WTC11 (cell line): ENCODE results near the gene NDUFAF8. TPM values are rescaled to one million over a fixed set of nuclear protein-coding genes. Genes with fewer than 3 reads are reported as not detected.

ENCODE experiments used
- ATAC-seq: fragments of 200-7000 bp; cut with Tn5 transposase; 2 replicates; pipeline ENCODE4 v1.10.0; 2021; ENCODE audit warnings: mild to moderate bottlenecking, moderate library complexity
- CTCF ChIA-PET: fragments of 300-600 bp; sonication (Branson Sonifier 250); formaldehyde crosslinking; loops from one replicate; lab custom pipeline; 2021; ENCODE audit warnings: antibody characterized with exemption; lab: Charles Lee
- POLR2A ChIA-PET: fragments of 350-600 bp; sonication (Branson Sonifier 250); formaldehyde crosslinking; loops from one replicate; lab custom pipeline; 2021; ENCODE audit warnings: antibody characterized with exemption; lab: Charles Lee
- DNase-seq: peaks from one replicate; pipeline ENCODE4 v3.0.0; 2021; ENCODE audit warnings: low spot score
- H3K27ac Mint-ChIP-seq: 2 replicates; pipeline ENCODE4 v1.8.0; 2021; ENCODE audit warnings: mixed read lengths
- H3K27me3 Mint-ChIP-seq: 2 replicates; pipeline ENCODE4 v1.8.0; 2021; ENCODE audit warnings: low read depth, mild to moderate bottlenecking, moderate library complexity, mixed read lengths
- H3K36me3 Mint-ChIP-seq: 2 replicates; pipeline ENCODE4 v1.8.0; 2021; ENCODE audit warnings: mixed read lengths
- H3K4me1 Mint-ChIP-seq: 2 replicates; pipeline ENCODE4 v1.8.0; 2022; ENCODE audit warnings: mixed read lengths
- H3K4me3 Mint-ChIP-seq: 2 replicates; pipeline ENCODE4 v1.8.0; 2021; ENCODE audit warnings: mild to moderate bottlenecking, moderate library complexity, mixed read lengths
- H3K9me3 Mint-ChIP-seq: 2 replicates; pipeline ENCODE4 v1.8.0; 2021; ENCODE audit warnings: mixed read lengths
- ELF4 ChIP-seq: sonication (generic); formaldehyde crosslinking; IDR thresholded peaks from 2 replicates; pipeline ENCODE4 v1.8.1; 2022; ENCODE audit warnings: low read depth, mild to moderate bottlenecking, moderate library complexity, missing genetic modification reagents
- FOXK1 ChIP-seq: sonication (generic); formaldehyde crosslinking; IDR thresholded peaks from 2 replicates; pipeline ENCODE4 v1.8.0; 2022; ENCODE audit warnings: mild to moderate bottlenecking, moderate library complexity, missing genetic modification reagents
- GRHL2 ChIP-seq: fragments of 250-450 bp; sonication (Bioruptor Pico); IDR thresholded peaks from 2 replicates; pipeline ENCODE4 v1.8.0; 2022; ENCODE audit warnings: mild to moderate bottlenecking, moderate library complexity; ENCODE audit not compliant: insufficient replicate concordance, severe bottlenecking
- JAZF1 ChIP-seq: fragments of 250-450 bp; sonication (Bioruptor Pico); IDR thresholded peaks from 2 replicates; pipeline ENCODE4 v1.9.0; 2021; ENCODE audit warnings: moderate library complexity, mild to moderate bottlenecking, inconsistent platforms
- JUN ChIP-seq: sonication (generic); formaldehyde crosslinking; IDR thresholded peaks from 2 replicates; pipeline ENCODE4 v1.8.0; 2023; ENCODE audit warnings: mild to moderate bottlenecking, missing genetic modification reagents
- KAT7 ChIP-seq: sonication (generic); formaldehyde crosslinking; IDR thresholded peaks from 2 replicates; pipeline ENCODE4 v1.8.1; 2023; ENCODE audit warnings: missing genetic modification reagents, mild to moderate bottlenecking, borderline replicate concordance
- NFE2L1 ChIP-seq: sonication (generic); formaldehyde crosslinking; IDR thresholded peaks from 2 replicates; pipeline ENCODE4 v1.8.1; 2023; ENCODE audit warnings: missing genetic modification reagents
- NFYB ChIP-seq: sonication (generic); formaldehyde crosslinking; conservative IDR thresholded peaks from 2 replicates; pipeline ENCODE4 v1.8.0; 2022; ENCODE audit warnings: low read depth, missing genetic modification reagents
- OVOL2 ChIP-seq: fragments of 250-450 bp; sonication (Bioruptor Pico); IDR thresholded peaks from 2 replicates; pipeline ENCODE4 v1.9.0; 2021; ENCODE audit warnings: mild to moderate bottlenecking, borderline replicate concordance
- RELA ChIP-seq: sonication (generic); formaldehyde crosslinking; IDR thresholded peaks from 2 replicates; pipeline ENCODE4 v1.8.1; 2022; ENCODE audit warnings: missing genetic modification reagents, mild to moderate bottlenecking, borderline replicate concordance
- SMAD4 ChIP-seq: sonication (generic); formaldehyde crosslinking; IDR thresholded peaks from 2 replicates; pipeline ENCODE4 v1.8.0; 2022; ENCODE audit warnings: mild to moderate bottlenecking, missing genetic modification reagents
- SP1 ChIP-seq: sonication (generic); formaldehyde crosslinking; conservative IDR thresholded peaks from 2 replicates; pipeline ENCODE4 v1.8.1; 2022; ENCODE audit warnings: missing genetic modification reagents
- TEAD1 ChIP-seq: sonication (generic); formaldehyde crosslinking; IDR thresholded peaks from 2 replicates; pipeline ENCODE4 v1.8.0; 2022; ENCODE audit warnings: mild to moderate bottlenecking, missing genetic modification reagents
- TP53 ChIP-seq: sonication (generic); formaldehyde crosslinking; IDR thresholded peaks from 2 replicates; pipeline ENCODE4 v1.8.1; 2023; ENCODE audit warnings: mild to moderate bottlenecking, missing genetic modification reagents
- ZNF416 ChIP-seq: fragments of 250-450 bp; sonication (Bioruptor Pico); IDR thresholded peaks from 2 replicates; pipeline ENCODE4 v1.9.0; 2021; ENCODE audit warnings: mild to moderate bottlenecking, inconsistent platforms
- ZNF423 ChIP-seq: fragments of 250-450 bp; sonication (Bioruptor Pico); IDR thresholded peaks from 2 replicates; pipeline ENCODE4 v2.1.2; 2022; ENCODE audit warnings: mild to moderate bottlenecking, moderate library complexity
- total RNA-seq: library from RNA; stranded (reverse); gene quantifications from 3 replicates; pipeline ENCODE4 v1.2.3, GENCODE V29; 2021
- TF ChIP-seq, protein P1 (sequence below): sonication (generic); formaldehyde crosslinking; IDR thresholded peaks from 2 replicates; pipeline ENCODE4 v1.8.0; 2022; ENCODE audit warnings: mild to moderate bottlenecking, missing genetic modification reagents
- TF ChIP-seq, protein P2 (sequence below): sonication (generic); formaldehyde crosslinking; IDR thresholded peaks from 2 replicates; pipeline ENCODE4 v1.8.1; 2022; ENCODE audit warnings: mild to moderate bottlenecking, moderate library complexity, missing genetic modification reagents
- TF ChIP-seq, protein P3 (sequence below): sonication (generic); formaldehyde crosslinking; IDR thresholded peaks from 2 replicates; pipeline ENCODE4 v1.8.0; 2023; ENCODE audit warnings: missing genetic modification reagents
- TF ChIP-seq, protein P4 (sequence below): sonication (generic); formaldehyde crosslinking; IDR thresholded peaks from 2 replicates; pipeline ENCODE4 v1.8.1; 2022; ENCODE audit warnings: low read depth, mild to moderate bottlenecking, moderate library complexity, missing genetic modification reagents, borderline replicate concordance
- TF ChIP-seq, protein P5 (sequence below): sonication (generic); formaldehyde crosslinking; IDR thresholded peaks from 2 replicates; pipeline ENCODE4 v1.8.0; 2022; ENCODE audit warnings: mild to moderate bottlenecking, missing genetic modification reagents
- TF ChIP-seq, protein P6 (sequence below): fragments of 250-450 bp; sonication (Bioruptor Pico); conservative IDR thresholded peaks from 2 replicates; pipeline ENCODE4 v1.9.0; 2021; ENCODE audit warnings: mild to moderate bottlenecking
- TF ChIP-seq, protein P7 (sequence below): fragments of 250-450 bp; sonication (Bioruptor Pico); IDR thresholded peaks from 2 replicates; pipeline ENCODE4 v2.1.2; 2022; ENCODE audit warnings: mild to moderate bottlenecking, moderate library complexity

NDUFAF8 gene
- total RNA-seq, 1 experiment from 2014 or later, result 73.0 TPM

DNA sequence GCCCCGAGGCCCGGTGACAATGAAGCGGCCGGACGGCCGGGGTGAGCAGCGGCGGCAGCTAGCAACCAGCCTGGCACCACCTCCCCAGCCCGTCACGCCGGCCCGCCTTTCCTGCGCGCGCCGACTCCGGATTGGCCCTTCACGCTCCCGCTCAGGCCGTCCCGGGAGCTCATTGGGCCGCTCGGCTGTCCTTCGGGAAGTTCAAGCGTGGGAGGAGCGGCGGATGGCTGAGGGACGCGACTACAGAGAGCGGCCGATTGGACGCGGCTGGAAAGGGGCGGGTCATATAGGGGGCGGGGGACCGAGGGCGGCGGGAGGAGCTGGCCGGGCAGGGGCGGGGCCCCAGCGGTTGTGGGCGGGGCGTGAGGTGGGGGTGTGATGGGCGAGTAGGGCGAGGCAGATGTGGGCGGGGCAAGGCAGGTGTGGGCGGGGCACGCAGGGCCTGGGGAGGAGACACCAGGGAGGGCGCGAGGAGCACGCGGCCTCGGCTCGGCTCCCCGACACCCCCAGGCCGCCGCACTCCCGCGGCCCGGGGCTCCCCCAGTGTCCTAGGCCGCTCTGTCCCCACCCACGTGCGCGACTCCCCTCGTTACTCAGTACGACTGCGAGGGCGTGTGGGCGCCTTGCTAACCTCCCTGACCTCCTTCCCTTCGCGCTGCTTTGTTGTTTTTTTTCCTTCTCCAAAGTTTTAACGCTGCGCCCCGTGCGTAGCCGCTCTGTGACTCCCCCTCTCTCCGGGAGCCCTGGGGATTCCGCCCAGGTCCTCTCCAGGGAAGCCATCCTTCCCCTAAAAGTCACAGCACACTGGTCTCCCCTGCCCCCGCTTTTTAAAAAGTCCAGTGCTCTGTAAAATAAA, 16.0 kb upstream of the NDUFAF8 start, which contains the start of gene CEP131 (continued):
- TF ChIP-seq, protein P1, sequence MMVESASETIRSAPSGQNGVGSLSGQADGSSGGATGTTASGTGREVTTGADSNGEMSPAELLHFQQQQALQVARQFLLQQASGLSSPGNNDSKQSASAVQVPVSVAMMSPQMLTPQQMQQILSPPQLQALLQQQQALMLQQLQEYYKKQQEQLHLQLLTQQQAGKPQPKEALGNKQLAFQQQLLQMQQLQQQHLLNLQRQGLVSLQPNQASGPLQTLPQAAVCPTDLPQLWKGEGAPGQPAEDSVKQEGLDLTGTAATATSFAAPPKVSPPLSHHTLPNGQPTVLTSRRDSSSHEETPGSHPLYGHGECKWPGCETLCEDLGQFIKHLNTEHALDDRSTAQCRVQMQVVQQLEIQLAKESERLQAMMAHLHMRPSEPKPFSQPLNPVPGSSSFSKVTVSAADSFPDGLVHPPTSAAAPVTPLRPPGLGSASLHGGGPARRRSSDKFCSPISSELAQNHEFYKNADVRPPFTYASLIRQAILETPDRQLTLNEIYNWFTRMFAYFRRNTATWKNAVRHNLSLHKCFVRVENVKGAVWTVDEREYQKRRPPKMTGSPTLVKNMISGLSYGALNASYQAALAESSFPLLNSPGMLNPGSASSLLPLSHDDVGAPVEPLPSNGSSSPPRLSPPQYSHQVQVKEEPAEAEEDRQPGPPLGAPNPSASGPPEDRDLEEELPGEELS (CRISPR knock-in tag), result peak; percentile 74; the same call in 1 of the 2 replicates
- TF ChIP-seq OVOL2 (CRISPR knock-in tag) (no peak), FOXK1 (CRISPR knock-in tag) (peak; percentile 14), ZNF423 (CRISPR knock-in tag) (peak; percentile 80), JUN (CRISPR knock-in tag) (no peak), SP1 (CRISPR knock-in tag) (peak; percentile 97), TP53 (0 out of 2 replicates have a peak, but pooled peaks have one; percentile 38), TEAD1 (CRISPR knock-in tag) (0 out of 2 replicates have a peak, but pooled peaks have one; percentile 45)
- TF ChIP-seq, protein P2, sequence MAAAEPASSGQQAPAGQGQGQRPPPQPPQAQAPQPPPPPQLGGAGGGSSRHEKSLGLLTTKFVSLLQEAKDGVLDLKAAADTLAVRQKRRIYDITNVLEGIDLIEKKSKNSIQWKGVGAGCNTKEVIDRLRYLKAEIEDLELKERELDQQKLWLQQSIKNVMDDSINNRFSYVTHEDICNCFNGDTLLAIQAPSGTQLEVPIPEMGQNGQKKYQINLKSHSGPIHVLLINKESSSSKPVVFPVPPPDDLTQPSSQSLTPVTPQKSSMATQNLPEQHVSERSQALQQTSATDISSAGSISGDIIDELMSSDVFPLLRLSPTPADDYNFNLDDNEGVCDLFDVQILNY (CRISPR knock-in tag), result peak; percentile 78
- TF ChIP-seq, protein P3, sequence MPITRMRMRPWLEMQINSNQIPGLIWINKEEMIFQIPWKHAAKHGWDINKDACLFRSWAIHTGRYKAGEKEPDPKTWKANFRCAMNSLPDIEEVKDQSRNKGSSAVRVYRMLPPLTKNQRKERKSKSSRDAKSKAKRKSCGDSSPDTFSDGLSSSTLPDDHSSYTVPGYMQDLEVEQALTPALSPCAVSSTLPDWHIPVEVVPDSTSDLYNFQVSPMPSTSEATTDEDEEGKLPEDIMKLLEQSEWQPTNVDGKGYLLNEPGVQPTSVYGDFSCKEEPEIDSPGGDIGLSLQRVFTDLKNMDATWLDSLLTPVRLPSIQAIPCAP (CRISPR knock-in tag), result no peak
- TF ChIP-seq, protein P4, sequence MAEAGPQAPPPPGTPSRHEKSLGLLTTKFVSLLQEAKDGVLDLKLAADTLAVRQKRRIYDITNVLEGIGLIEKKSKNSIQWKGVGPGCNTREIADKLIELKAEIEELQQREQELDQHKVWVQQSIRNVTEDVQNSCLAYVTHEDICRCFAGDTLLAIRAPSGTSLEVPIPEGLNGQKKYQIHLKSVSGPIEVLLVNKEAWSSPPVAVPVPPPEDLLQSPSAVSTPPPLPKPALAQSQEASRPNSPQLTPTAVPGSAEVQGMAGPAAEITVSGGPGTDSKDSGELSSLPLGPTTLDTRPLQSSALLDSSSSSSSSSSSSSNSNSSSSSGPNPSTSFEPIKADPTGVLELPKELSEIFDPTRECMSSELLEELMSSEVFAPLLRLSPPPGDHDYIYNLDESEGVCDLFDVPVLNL, result 0 out of 2 replicates have a peak, but pooled peaks have one; percentile 72
- TF ChIP-seq, protein P5, sequence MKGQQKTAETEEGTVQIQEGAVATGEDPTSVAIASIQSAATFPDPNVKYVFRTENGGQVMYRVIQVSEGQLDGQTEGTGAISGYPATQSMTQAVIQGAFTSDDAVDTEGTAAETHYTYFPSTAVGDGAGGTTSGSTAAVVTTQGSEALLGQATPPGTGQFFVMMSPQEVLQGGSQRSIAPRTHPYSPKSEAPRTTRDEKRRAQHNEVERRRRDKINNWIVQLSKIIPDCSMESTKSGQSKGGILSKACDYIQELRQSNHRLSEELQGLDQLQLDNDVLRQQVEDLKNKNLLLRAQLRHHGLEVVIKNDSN (CRISPR knock-in tag), result peak; percentile 43; the same call in 1 of the 2 replicates
- TF ChIP-seq, all 79 proteins: peak for 19

DNA sequence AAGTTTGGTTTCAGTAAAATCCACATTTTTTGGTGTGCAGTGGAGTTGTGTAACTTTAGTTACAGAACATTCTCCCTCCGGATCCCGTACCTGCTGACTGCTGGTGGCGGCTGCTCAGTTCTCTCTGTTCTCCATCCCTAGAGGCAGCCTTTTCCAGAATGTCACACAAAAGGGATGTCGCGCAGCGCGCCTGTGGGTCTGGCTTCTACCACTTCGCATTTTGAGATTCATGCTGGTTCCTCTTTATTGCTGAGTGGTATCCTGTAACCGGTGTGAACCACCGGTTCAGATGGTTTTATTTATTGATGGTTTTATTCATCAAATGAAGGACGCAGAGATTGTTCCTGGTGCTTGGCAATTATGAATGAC, 15.4 kb upstream of the NDUFAF8 start:
- Mint-ChIP-seq H3K4me1 (peaks cover 17% of the 10 kb centered on the region), H3K4me3 (peak overlapping the region; percentile 76), H3K9me3 (no peaks in the 10 kb centered on the region), H3K27ac (peak overlapping the region; percentile 23; the same call in 1 of the 2 replicates), H3K27me3 (peaks cover 20% of the 10 kb centered on the region), H3K36me3 (no peaks in the 10 kb centered on the region)
- DNase-seq, result no peak
- ChIA-PET CTCF (interaction anchor here (1.1 kb wide), 1 partner anchor 68 kb away, joined by 3 read pairs; no protein-coding TSS in a partner anchor), POLR2A (no interaction called here)
- ATAC-seq, result no peak
- TF ChIP-seq JAZF1 (CRISPR knock-in tag) (no peak), ZNF416 (CRISPR knock-in tag) (no peak), NFE2L1 (no peak), GRHL2 (CRISPR knock-in tag) (no peak), NFYB (CRISPR knock-in tag) (no peak), KAT7 (no peak), ELF4 (no peak), SMAD4 (CRISPR knock-in tag) (no peak), RELA (no peak)
- TF ChIP-seq, protein P6, sequence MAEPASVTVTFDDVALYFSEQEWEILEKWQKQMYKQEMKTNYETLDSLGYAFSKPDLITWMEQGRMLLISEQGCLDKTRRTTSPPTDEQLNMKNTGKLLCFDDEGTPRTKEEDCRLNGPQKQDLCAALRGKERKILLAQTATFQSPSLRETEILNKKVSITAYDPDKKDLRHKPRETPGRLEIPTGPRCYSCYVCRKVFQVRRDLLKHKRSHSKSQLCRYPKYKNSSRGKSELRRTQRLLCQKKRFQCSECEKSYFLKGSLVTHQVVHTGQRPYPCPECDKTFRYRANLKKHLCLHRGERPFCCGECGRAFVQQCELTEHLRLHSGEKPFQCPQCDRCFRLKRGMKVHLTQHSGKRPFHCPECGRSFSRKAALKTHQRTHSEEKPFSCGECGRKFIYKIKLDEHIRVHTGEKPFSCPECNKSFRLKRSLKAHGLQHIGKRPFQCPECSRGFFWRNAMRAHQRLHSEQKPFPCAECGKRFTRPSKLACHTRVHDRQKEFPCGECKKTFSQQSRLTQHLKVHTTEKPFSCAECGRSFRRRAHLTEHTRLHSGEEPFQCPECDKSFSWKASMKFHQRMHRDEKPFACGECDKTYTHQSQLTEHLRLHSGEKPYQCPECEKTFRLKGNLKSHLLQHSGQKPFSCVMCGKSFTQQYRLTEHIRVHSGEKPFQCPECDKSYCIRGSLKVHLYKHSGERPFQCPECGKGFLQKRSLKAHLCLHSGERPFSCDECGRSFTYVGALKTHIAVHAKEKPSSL (CRISPR knock-in tag), result no peak
- TF ChIP-seq, protein P1 (CRISPR knock-in tag), result no peak
- TF ChIP-seq, protein P7, sequence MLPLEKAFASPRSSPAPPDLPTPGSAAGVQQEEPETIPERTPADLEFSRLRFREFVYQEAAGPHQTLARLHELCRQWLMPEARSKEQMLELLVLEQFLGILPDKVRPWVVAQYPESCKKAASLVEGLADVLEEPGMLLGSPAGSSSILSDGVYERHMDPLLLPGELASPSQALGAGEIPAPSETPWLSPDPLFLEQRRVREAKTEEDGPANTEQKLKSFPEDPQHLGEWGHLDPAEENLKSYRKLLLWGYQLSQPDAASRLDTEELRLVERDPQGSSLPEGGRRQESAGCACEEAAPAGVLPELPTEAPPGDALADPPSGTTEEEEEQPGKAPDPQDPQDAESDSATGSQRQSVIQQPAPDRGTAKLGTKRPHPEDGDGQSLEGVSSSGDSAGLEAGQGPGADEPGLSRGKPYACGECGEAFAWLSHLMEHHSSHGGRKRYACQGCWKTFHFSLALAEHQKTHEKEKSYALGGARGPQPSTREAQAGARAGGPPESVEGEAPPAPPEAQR (CRISPR knock-in tag), result no peak
